HG02884 (cell line): ENCODE measurements around the gene GCNT3.

ENCODE experiments used
- ATAC-seq: cut with Tn5 transposase; IDR thresholded peaks from one replicate; pipeline ENCODE4 v1.9.1; 2021; ENCODE audit warnings: mild to moderate bottlenecking, moderate library complexity; ENCODE audit not compliant: unreplicated experiment

The GCNT3 gene, protein sequence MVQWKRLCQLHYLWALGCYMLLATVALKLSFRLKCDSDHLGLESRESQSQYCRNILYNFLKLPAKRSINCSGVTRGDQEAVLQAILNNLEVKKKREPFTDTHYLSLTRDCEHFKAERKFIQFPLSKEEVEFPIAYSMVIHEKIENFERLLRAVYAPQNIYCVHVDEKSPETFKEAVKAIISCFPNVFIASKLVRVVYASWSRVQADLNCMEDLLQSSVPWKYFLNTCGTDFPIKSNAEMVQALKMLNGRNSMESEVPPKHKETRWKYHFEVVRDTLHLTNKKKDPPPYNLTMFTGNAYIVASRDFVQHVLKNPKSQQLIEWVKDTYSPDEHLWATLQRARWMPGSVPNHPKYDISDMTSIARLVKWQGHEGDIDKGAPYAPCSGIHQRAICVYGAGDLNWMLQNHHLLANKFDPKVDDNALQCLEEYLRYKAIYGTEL

GRCh38 chr15:59611276-59612260 lies at the start of gene GCNT3:
TSS of gene GCNT3 (plus strand) at chr15:59611783. CDS start at chr15:59618239, 6,456 bp downstream.
- no peak for ATAC-seq

DNA sequence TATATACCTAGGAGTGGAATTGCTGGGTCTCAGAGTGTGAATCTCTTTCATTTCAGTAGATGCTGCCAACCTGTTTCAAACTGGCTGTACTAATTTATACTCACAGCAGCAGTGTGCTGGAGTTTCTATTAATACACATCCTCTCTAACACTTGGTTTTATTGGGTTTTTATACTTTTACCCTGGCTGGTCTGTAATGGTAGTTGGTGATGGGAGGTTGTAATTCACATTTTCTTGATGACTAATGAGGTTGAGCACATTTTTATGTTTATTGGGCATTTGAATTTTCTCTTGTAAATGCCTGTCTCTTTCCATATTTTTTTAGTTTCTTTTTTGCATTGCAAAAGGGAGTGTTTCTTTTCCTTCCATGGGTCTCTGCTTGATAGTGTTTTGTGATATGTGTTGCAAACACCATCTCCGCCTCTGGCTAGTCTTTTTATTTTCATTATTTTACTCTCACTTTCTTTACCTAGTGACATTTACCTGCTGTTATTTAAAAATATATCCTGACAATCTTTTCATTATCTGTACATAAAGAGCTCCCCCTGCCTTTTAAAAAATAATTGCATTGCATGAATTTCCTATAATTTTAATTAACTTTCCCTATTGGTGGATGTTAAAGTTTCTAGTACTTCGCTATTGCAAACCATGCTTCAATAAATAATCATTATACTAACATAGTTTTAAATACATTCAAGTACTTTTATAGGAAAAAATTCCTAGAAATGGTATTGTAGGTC lies 49.0 kb upstream of the GCNT3 start:
- ATAC-seq: no peak

- no peak for ATAC-seq
These were observed 46.3 kb upstream of the GCNT3 start for GRCh38 chr15:59565299-59565698.

DNA sequence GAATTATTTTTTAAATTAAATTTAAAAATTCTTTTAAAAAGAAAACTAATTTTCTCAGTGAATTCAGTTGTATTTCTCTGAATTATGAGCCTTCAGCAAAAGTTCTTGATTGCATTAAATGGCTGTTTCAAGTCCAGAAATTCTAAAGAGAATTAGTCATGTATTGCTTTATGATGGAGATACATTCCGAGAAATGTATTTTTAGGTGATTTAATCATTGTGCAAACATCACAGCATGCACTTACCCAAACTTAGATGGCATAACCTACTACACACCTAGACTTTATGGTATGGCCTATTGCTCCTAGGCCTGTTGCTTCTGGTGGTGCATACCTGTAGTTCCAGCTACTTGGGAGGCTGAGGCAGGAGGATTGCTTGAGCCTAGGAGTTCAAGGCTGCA lies 44.3 kb upstream of the GCNT3 start:
- ATAC-seq: no peak

DNA sequence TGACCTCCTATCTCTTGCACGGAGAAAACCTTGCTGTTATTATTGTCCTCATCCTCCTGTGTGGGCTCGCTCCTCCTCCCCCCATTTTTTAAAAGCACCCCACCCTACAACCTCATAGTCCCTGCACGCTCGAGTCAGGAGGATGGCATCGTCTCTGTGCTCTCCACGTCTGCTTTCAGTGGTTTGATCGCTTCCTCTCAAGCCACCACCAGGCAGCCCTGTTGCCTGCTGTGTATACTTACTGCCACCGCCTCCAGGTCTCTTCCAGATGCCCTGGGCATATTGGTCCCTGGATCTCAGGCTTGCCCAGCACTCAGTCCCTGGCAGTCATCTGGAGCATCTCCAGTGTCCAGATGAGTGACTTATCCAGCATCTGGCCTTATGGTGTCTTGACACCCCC lies 42.1 kb upstream of the GCNT3 start:
- no peak for ATAC-seq

GRCh38 chr15:59570315-59570714 lies 41.3 kb upstream of the GCNT3 start:
- no peak for ATAC-seq

GRCh38 chr15:59571606-59572005 lies 40.0 kb upstream of the GCNT3 start:
- ATAC-seq: no peak

DNA sequence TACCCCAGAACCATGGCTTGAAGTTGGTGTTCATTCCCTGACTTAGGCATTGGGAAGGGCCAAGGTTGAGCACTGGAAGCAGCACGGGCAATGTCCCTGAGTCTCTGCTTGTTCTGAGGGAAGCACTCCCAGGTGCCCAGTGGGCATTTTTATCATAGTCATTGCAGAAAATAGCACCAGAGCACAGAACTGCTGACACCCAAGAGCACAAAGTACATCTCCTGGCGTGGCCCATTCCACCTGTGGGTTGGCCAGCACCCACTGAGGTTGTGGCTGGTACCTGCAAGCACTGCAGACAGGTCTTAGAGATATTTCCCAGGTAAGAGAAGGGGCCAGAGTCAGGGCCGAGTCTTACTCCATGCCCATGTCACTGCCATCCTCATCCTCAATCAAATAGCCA lies 28.5 kb upstream of the GCNT3 start:
- no peak for ATAC-seq

DNA sequence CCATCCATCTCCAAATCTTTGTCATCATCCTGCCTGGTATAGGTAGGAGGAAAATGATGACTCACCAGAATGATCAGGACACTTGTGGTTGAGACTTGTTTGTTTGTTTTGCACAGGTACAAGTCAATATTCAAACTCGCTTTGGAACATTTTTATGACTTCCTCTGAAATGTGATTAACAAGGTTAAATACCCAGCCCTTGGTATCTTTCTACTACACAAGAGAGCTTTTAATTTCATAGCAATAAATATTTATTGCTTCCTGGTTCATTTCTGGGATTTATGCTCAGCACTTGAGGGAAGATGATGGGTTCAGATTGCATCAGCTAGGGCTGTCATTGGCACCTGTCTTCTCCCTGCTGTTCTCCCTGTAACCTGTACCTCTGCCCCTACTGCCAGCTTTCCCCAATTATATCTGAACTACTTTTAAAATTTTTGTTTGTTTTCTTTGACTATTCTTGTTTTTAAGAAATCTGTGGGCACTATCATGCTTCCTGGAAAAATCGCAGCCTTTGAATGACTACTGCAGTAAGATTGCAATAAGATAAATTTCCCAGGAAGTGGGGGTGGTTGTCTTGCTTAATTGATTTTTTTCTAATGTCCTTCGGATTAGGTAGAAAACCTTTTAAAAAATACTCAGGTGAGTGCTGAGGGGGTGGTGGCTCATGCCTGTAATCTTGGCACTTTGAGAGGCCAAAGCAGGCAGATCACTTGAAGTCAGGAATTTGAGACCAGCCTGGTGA lies 24.3 kb upstream of the GCNT3 start:
- ATAC-seq: no peak

GRCh38 chr15:59590027-59590426 lies 21.6 kb upstream of the GCNT3 start:
- no peak for ATAC-seq

GRCh38 chr15:59591356-59591755 lies 20.2 kb upstream of the GCNT3 start:
- no peak for ATAC-seq

GRCh38 chr15:59594493-59594942 lies 17.1 kb upstream of the GCNT3 start:
- no peak for ATAC-seq

DNA sequence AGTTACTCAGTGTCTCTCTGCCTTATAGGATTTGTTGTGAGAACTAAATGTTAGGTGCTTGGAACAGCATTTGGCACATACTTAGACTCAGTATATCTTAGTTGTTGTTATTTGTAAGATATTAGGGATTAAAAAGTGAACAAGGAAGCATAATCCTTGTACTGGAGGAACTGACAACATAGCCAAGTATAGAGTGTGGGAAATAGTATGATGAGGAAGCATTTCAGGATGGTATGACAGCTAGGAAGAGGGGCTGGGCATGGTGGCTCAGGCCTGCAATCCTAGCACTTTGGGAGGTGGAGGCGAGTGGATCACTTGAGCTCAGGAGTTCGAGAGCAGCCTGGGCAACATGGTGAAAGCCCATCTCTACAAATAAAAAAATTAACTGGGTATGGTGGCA lies 16.6 kb upstream of the GCNT3 start:
- no peak for ATAC-seq

- ATAC-seq: no peak
These were observed 16.1 kb upstream of the GCNT3 start for GRCh38 chr15:59595434-59595915.

GRCh38 chr15:59596640-59597039 lies 14.9 kb upstream of the GCNT3 start:
- ATAC-seq: no peak

GRCh38 chr15:59598461-59598860 lies 13.1 kb upstream of the GCNT3 start:
- no peak for ATAC-seq

DNA sequence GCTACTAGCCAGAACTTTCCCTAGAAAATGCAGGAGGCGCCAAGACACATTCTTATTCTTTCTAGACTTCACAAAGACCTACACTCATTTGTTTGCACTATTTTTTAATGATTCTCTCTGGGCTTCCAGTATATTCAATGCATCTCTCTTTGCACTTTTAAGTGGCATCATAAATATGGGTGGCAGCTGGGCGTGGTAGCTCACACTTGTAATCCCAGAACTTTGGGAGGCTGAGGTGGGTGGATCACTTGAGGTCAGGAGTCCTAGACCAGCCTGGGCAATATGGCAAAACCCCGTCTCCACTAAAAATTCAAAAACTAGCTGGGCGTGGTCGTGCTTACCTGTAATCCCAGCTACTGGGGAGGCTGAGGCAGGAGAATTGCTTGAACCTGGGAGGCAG lies 5.6 kb upstream of the GCNT3 start:
- no peak for ATAC-seq

GRCh38 chr15:59609730-59610712 lies 1.6 kb upstream of the GCNT3 start:
- ATAC-seq: no peak

DNA sequence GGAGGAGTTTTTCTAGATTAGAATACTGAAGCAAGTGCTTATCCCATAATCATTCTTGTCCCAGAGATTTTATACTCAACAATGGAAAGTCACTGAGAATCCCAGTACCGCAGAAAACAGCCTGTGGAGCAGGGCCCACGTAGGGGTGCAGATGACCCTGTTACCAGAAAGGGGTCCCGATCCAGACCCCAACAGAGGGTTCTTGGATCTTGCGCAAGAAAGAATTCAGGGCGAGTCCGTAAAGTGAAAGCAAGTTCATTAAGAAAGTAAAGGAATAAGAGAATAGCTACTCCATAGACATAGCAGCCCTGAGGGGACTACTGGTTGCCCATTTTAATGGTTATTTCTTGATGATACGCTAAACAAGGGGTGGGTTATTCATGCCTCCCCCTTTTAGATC lies 2.6 kb downstream of the GCNT3 start:
- no peak for ATAC-seq
